HG03565 (cell line): Measurements from ENCODE around the gene NTSR1.

Experiments used
- ATAC-seq: cut with Tn5 transposase; IDR thresholded peaks from one replicate; pipeline ENCODE4 v1.9.1; 2021; ENCODE audit warnings: mild to moderate bottlenecking, moderate library complexity; ENCODE audit not compliant: unreplicated experiment

The NTSR1 gene

GRCh38 chr20:62737271-62737811 is 28.7 kb downstream of the NTSR1 start:
- ATAC-seq, result no peak

- ATAC-seq, result no peak
These were observed 29.6 kb downstream of the NTSR1 start for GRCh38 chr20:62738025-62738881.

GRCh38 chr20:62739067-62739466 is 30.4 kb downstream of the NTSR1 start:
- ATAC-seq, result no peak

GRCh38 chr20:62739581-62740285 is 31.1 kb downstream of the NTSR1 start:
- peak; percentile 4 for ATAC-seq

GRCh38 chr20:62740286-62741141 is 31.9 kb downstream of the NTSR1 start:
- peak; percentile 79 for ATAC-seq

- ATAC-seq, result no peak
These were observed 32.6 kb downstream of the NTSR1 start for GRCh38 chr20:62741191-62741691.

GRCh38 chr20:62741701-62742491 is 33.3 kb downstream of the NTSR1 start:
- ATAC-seq, result no peak

- no peak for ATAC-seq
These were observed 33.9 kb downstream of the NTSR1 start for GRCh38 chr20:62742550-62742949.

GRCh38 chr20:62742979-62743776 is 34.5 kb downstream of the NTSR1 start:
- ATAC-seq, result no peak

GRCh38 chr20:62743777-62744317 is 35.2 kb downstream of the NTSR1 start:
- no peak for ATAC-seq

GRCh38 chr20:62744741-62745191 is 36.1 kb downstream of the NTSR1 start:
- ATAC-seq, result no peak

- no peak for ATAC-seq
These were observed 36.8 kb downstream of the NTSR1 start for GRCh38 chr20:62745279-62745951.

GRCh38 chr20:62745952-62746288 is 37.3 kb downstream of the NTSR1 start:
- ATAC-seq, result no peak

GRCh38 chr20:62748311-62748710 is 39.7 kb downstream of the NTSR1 start:
- ATAC-seq, result no peak

GRCh38 chr20:62749851-62750445 is 41.3 kb downstream of the NTSR1 start:
- ATAC-seq, result no peak

GRCh38 chr20:62751551-62752150 is 43.0 kb downstream of the NTSR1 start:
- no peak for ATAC-seq

- no peak for ATAC-seq
These were observed 43.6 kb downstream of the NTSR1 start for GRCh38 chr20:62752181-62752670.
